ENCODE measurements around the gene NR0B1.

The NR0B1 gene

GRCh38 chrX:30262763-30263162, 46.4 kb downstream of the NR0B1 start:
- DNase-seq: no peak

DNA sequence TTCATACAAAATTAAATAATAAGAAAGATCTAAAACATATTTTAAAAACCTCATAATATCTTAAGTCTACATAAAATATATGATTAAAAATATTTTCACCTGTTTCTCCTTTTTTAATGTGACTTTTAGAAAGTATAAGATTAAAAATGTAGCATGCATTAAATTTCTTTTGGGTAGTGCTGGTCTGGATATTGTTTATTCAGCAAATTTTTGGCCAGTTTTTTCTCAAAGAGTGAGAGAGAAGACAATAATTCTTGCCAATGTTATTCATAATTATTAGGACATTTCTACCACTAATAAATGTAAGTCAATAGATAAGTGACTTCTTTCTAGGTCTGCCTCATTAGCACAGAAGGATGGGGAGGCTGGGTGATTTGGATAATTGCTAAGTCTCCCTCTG, 48.2 kb downstream of the NR0B1 start:
- no peak for DNase-seq

GRCh38 chrX:30259927-30260326, 49.3 kb downstream of the NR0B1 start:
- DNase-seq: no peak
